Neural crest cell (in vitro differentiated cells): Measurements from ENCODE around the gene DCST2. TPM values are rescaled to one million over a fixed set of nuclear protein-coding genes. Genes with fewer than 3 reads are reported as not detected.

Experiments
- DNase-seq: peaks from one replicate; pipeline ENCODE4 v3.0.0; 2021; ENCODE audit warnings: low read depth, mixed read lengths, low spot score
- H3K27ac Mint-ChIP-seq: one replicate; pipeline ENCODE4 v1.8.0; 2021; ENCODE audit warnings: mild to moderate bottlenecking, mixed read lengths; ENCODE audit not compliant: unreplicated experiment
- H3K27me3 Mint-ChIP-seq: 2 replicates; pipeline ENCODE4 v1.8.0; 2021; ENCODE audit warnings: low read depth, mild to moderate bottlenecking, mixed read lengths
- H3K36me3 Mint-ChIP-seq: 2 replicates; pipeline ENCODE4 v1.8.0; 2021; ENCODE audit warnings: low read depth, mild to moderate bottlenecking, mixed read lengths
- H3K4me1 Mint-ChIP-seq: 2 replicates; pipeline ENCODE4 v1.8.0; 2021; ENCODE audit warnings: mixed read lengths
- H3K4me3 Mint-ChIP-seq: one replicate; pipeline ENCODE4 v1.8.0; 2021; ENCODE audit warnings: mild to moderate bottlenecking, mixed read lengths
- H3K9me3 Mint-ChIP-seq: 2 replicates; pipeline ENCODE4 v1.8.0; 2021; ENCODE audit warnings: mixed read lengths
- total RNA-seq: library from RNA; stranded (reverse); gene quantifications from 2 replicates; pipeline ENCODE4 v1.2.1, GENCODE V29; 2021
- TF ChIP-seq, protein P1 (sequence below): fragments of 200-600 bp; sonication (generic); conservative IDR thresholded peaks from 2 replicates; pipeline ENCODE4 v1.5.0; 2021; ENCODE audit warnings: antibody characterized with exemption, mild to moderate bottlenecking

The DCST2 gene
- total RNA-seq, 1 donor from 2014 or later = 1.3 TPM

DNA sequence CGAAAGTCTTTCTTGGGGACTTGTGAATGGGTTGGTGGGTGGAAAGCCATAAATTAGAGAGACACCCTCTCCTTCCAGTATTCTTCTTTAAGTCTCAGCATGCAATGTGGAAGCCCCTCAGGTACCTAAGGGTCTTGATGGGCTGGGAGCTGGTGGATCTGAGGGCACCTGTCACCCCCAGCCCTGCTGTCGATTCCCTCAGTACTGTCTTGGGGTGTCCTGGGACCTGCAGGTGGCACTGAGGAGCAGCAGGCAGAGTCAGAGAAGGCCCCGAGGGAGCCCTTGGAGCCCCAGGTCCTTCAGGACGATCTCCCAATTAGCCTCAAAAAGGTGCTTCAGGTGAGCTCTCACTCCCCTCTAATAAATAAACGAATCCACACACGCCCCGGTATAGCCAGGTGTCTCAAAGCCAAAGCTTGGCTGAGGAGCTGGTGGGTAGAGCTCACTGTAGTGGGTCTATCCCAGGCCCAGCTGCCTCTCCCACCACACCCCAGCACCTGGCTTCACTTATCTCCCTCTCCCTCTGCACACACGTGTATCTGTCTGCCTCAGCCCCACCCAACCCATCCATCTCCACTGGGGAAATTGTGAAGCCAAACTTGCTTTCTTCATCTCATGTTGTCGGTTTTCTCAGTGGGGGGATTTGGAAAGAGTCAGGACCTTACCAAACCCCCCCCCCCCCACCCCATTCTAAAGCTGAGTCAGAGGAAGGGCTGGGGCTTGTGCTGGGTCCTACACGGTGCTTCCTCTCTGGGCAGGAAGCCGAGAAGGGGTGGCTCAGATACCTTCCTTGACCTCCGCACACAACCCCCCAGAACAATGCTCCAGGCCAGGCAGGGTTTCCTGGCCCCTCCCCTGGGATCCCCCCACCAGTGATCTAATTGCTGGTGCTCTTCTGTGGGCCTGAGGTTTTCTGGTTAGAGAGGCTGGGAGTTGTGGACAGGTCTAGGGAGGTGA lies 19.1 kb upstream of the DCST2 start:
- H3K4me1 Mint-ChIP-seq = peaks cover 34% of the 10 kb centered on the region
- no peak overlapping the region for H3K27ac Mint-ChIP-seq
- peak overlapping the region; percentile 88 for H3K4me3 Mint-ChIP-seq
- peaks cover 6% of the 10 kb centered on the region for H3K27me3 Mint-ChIP-seq
- DNase-seq = no peak
- H3K36me3 Mint-ChIP-seq = no peaks in the 10 kb centered on the region
- no peaks in the 10 kb centered on the region for H3K9me3 Mint-ChIP-seq
- TF ChIP-seq, protein P1, sequence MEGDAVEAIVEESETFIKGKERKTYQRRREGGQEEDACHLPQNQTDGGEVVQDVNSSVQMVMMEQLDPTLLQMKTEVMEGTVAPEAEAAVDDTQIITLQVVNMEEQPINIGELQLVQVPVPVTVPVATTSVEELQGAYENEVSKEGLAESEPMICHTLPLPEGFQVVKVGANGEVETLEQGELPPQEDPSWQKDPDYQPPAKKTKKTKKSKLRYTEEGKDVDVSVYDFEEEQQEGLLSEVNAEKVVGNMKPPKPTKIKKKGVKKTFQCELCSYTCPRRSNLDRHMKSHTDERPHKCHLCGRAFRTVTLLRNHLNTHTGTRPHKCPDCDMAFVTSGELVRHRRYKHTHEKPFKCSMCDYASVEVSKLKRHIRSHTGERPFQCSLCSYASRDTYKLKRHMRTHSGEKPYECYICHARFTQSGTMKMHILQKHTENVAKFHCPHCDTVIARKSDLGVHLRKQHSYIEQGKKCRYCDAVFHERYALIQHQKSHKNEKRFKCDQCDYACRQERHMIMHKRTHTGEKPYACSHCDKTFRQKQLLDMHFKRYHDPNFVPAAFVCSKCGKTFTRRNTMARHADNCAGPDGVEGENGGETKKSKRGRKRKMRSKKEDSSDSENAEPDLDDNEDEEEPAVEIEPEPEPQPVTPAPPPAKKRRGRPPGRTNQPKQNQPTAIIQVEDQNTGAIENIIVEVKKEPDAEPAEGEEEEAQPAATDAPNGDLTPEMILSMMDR = peak; percentile 17

DNA sequence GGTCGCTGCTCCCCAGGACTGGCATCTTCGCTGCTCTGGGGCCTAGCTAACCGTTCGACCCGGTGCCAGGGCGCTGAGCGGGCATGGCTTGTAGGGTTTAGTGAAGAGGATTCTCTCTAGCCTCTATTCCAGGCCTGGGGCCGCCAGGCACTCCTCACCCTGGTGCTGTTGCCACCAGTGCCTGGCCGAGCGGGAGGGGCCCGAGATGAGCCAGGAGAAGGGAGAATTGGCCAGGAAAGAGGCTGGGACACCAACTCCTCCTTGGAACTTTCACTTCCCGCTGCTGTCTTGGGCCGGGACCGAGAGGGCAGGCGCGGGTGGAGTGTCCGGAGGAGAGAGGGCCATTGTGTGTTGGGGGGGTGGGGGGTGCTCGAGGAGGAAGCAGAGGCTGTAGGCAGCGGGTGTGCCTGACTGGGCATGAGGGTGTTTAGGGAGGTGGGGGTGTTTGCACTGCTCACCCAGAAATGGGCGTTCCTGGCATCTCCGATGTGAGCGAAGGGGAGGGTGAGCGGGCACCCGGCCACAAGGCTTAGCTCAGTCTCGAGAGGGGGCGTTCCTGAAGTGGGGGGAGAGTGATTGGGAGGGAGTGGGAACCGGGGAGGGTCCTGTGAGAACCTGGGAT lies 18.3 kb upstream of the DCST2 start:
- H3K27me3 Mint-ChIP-seq = peaks cover 6% of the 10 kb centered on the region
- H3K4me1 Mint-ChIP-seq = peaks cover 34% of the 10 kb centered on the region
- TF ChIP-seq, protein P1 = no peak
- H3K9me3 Mint-ChIP-seq = no peaks in the 10 kb centered on the region
- no peaks in the 10 kb centered on the region for H3K36me3 Mint-ChIP-seq
- H3K27ac Mint-ChIP-seq = no peak overlapping the region
- H3K4me3 Mint-ChIP-seq = peak overlapping the region; percentile 88
- no peak for DNase-seq

DNA sequence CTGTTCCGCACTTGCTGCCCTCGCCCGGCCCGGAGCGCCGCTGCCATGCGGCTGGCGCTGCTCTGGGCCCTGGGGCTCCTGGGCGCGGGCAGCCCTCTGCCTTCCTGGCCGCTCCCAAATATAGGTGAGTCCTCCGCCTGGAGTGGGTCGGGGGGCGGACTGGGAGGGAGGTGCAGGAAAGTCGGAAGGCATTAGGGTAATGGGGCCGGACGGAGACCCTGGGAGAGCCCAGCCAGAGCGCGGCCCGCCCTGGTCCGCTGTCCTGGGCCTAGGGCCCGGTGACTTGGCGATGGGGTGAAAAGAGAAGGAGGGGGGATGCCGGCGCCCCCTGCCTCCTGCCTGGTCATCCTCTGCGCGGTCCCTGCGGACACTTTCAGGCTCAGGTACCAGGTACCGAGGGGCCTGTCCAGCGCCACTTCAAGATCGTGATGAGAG lies 17.8 kb upstream of the DCST2 start:
- H3K9me3 Mint-ChIP-seq = no peaks in the 10 kb centered on the region
- no peaks in the 10 kb centered on the region for H3K36me3 Mint-ChIP-seq
- H3K4me1 Mint-ChIP-seq = peaks cover 34% of the 10 kb centered on the region
- DNase-seq = no peak
- TF ChIP-seq, protein P1 = no peak
- peak overlapping the region; percentile 88 for H3K4me3 Mint-ChIP-seq
- no peak overlapping the region for H3K27ac Mint-ChIP-seq
- H3K27me3 Mint-ChIP-seq = peaks cover 6% of the 10 kb centered on the region

DNA sequence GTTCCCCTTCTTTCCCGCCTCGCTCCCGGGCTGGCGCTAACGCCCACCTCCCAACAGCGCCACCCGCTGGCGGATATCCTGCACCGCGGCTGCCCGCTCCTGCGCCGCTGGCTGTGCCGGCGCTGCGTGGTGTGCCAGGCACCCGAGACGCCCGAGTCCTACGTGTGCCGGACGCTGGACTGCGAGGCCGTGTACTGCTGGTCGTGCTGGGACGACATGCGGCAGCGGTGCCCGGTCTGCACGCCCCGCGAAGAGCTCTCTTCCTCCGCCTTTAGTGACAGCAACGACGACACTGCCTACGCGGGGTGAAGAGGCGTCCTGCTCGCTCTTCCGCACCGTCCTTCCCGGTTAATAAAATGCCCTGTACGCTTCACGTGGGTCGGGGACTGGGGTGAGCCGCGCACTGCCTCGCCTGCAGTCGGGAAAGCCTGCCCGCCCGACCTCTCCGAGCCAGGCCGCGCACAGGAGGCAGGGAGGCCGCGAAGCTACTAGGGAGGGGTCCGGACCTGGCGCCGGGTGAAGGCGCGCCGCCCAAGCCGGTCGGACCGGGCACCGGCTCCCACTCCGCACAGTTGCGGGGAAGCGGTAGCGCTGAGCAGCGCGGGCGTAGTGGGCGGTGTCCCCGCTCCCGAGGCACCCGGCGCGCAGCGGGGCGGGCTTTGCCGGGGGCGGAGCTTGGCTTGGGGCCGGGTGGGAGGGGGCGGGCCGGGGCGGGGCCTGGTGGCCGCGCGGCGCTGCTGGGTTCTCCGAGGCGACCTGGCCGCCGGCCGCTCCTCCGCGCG lies 17.2 kb upstream of the DCST2 start, which contains the start of gene ADAM15:
Gene ADAM15, plus strand, starts transcription at position 757 of the 782 bp plus-strand sequence. CDS start 71 bp downstream, outside the sequence.
- DNase-seq = peak; percentile 92
- peaks cover 6% of the 10 kb centered on the region for H3K27me3 Mint-ChIP-seq
- H3K27ac Mint-ChIP-seq = peak within 1 kb of the TSS; percentile 97
- H3K36me3 Mint-ChIP-seq = no peaks in the 10 kb centered on the region
- peaks cover 34% of the 10 kb centered on the region for H3K4me1 Mint-ChIP-seq
- peak within 1 kb of the TSS; percentile 90 for H3K4me3 Mint-ChIP-seq
- TF ChIP-seq, protein P1 = peak; percentile 97
- no peaks in the 10 kb centered on the region for H3K9me3 Mint-ChIP-seq
